OCI-LY1 (cell line): ENCODE measurements around the gene MPV17L2.
A peak's percentile ranks its signal among the peaks of the same experiment; 100 is the strongest.

Experiments used
- H2AFZ ChIP-seq: fragments of 200-600 bp; sonication (generic), shearing (Covaris generic); 2 replicates; pipeline ENCODE4 v1.6.0; 2014; ENCODE audit warnings: antibody characterized with exemption, mild to moderate bottlenecking, low read length
- H3F3A ChIP-seq: fragments of 200-600 bp; sonication (generic), shearing (Covaris generic); 2 replicates; pipeline ENCODE4 v1.6.0; 2014; ENCODE audit warnings: mild to moderate bottlenecking, antibody characterized with exemption, low read length, moderate library complexity; ENCODE audit not compliant: insufficient read depth
- H3K27ac ChIP-seq: fragments of 200-600 bp; sonication (generic); 2 replicates; pipeline ENCODE4 v1.5.1; 2014; ENCODE audit warnings: low read length, mixed run types, mild to moderate bottlenecking, low read depth; ENCODE audit not compliant: poor library complexity, severe bottlenecking
- H3K27me3 ChIP-seq: fragments of 200-600 bp; sonication (generic); 2 replicates; pipeline ENCODE4 v1.6.0; 2014; ENCODE audit warnings: antibody characterized with exemption, mild to moderate bottlenecking, low read length, moderate library complexity; ENCODE audit not compliant: insufficient read depth
- H3K36me3 ChIP-seq: fragments of 200-600 bp; sonication (generic); 2 replicates; pipeline ENCODE4 v1.6.1; 2014; ENCODE audit warnings: mild to moderate bottlenecking, antibody characterized with exemption, low read length, moderate library complexity, mixed read lengths; ENCODE audit not compliant: insufficient read depth
- H3K4me1 ChIP-seq: fragments of 200-600 bp; sonication (generic); 2 replicates; pipeline ENCODE4 v1.5.1; 2014; ENCODE audit warnings: mild to moderate bottlenecking, low read length, moderate library complexity; ENCODE audit not compliant: insufficient read depth, severe bottlenecking
- H3K4me2 ChIP-seq: fragments of 200-600 bp; sonication (generic), shearing (Covaris generic); 2 replicates; pipeline ENCODE4 v1.6.1; 2014; ENCODE audit warnings: low read length
- H3K4me3 ChIP-seq: fragments of 200-600 bp; sonication (generic); 2 replicates; pipeline ENCODE4 v1.5.1; 2014; ENCODE audit warnings: low read length, low read depth, mild to moderate bottlenecking, mixed read lengths; ENCODE audit not compliant: poor library complexity, severe bottlenecking
- H3K79me2 ChIP-seq: fragments of 200-600 bp; shearing (Covaris generic); 2 replicates; pipeline ENCODE4 v1.6.1; 2016; ENCODE audit warnings: mixed run types, low read length, mixed read lengths; ENCODE audit not compliant: insufficient read depth
- H3K9ac ChIP-seq: fragments of 200-600 bp; sonication (generic), shearing (Covaris generic); 2 replicates; pipeline ENCODE4 v1.6.1; 2014; ENCODE audit warnings: mild to moderate bottlenecking, low read length, mixed read lengths
- H3K9me2 ChIP-seq: fragments of 200-600 bp; sonication (generic), shearing (Covaris generic); 2 replicates; pipeline ENCODE4 v1.6.1; 2014; ENCODE audit warnings: low read depth, mild to moderate bottlenecking, low read length, mixed read lengths
- H3K9me3 ChIP-seq: fragments of 200-600 bp; shearing (Covaris generic); 2 replicates; pipeline ENCODE4 v1.6.1; 2014; ENCODE audit warnings: low read length, mixed read lengths
- H4K20me1 ChIP-seq: fragments of 200-600 bp; sonication (generic), shearing (Covaris generic); 2 replicates; pipeline ENCODE4 v1.6.0; 2016; ENCODE audit warnings: mild to moderate bottlenecking, low read length; ENCODE audit not compliant: insufficient read depth
- EZH2 ChIP-seq: fragments of 200-600 bp; sonication (generic), shearing (Covaris generic); IDR thresholded peaks from 2 replicates; pipeline ENCODE4 v1.8.0; 2017; ENCODE audit warnings: borderline replicate concordance, mixed run types, mild to moderate bottlenecking, antibody characterized with exemption, low read length, moderate library complexity, mixed read lengths
- TF ChIP-seq, protein P1 (sequence below): fragments of 200-600 bp; sonication (generic), shearing (Covaris generic); IDR thresholded peaks from 2 replicates; pipeline ENCODE4 v1.5.1; 2017; ENCODE audit warnings: mild to moderate bottlenecking, antibody characterized with exemption, low read length, moderate library complexity, mixed read lengths

Gene MPV17L2

DNA sequence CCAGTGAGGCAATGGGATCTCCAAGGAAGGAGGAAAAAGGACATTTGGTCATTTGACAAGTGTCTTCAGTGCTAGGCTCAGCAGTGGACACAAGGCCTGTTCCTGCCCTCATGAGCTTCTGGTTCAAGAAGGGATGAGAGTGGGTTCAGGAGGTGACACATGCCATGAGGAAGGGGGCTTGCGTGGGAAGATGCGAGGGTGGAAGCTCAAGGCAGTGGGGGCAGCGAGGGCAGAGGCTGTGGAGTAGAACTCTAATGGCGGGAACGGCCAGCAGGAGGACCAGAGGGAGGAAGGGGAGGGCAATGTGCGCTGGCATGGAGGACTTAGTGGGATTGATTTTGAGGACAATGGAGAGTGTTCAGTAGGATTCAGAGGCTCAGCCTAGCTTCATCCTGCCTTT lies 36.8 kb upstream of the MPV17L2 start:
- no peaks in the 10 kb centered on the region for H4K20me1 ChIP-seq
- H3F3A ChIP-seq = no peaks in the 10 kb centered on the region
- H3K36me3 ChIP-seq = peaks cover 10% of the 10 kb centered on the region; the same call in 1 of the 2 replicates
- H3K4me2 ChIP-seq = no peak overlapping the region
- H3K4me1 ChIP-seq = peaks cover 52% of the 10 kb centered on the region
- H3K27me3 ChIP-seq = no peaks in the 10 kb centered on the region
- H2AFZ ChIP-seq = no peak overlapping the region
- no peaks in the 10 kb centered on the region for H3K9me2 ChIP-seq
- TF ChIP-seq, protein P1, sequence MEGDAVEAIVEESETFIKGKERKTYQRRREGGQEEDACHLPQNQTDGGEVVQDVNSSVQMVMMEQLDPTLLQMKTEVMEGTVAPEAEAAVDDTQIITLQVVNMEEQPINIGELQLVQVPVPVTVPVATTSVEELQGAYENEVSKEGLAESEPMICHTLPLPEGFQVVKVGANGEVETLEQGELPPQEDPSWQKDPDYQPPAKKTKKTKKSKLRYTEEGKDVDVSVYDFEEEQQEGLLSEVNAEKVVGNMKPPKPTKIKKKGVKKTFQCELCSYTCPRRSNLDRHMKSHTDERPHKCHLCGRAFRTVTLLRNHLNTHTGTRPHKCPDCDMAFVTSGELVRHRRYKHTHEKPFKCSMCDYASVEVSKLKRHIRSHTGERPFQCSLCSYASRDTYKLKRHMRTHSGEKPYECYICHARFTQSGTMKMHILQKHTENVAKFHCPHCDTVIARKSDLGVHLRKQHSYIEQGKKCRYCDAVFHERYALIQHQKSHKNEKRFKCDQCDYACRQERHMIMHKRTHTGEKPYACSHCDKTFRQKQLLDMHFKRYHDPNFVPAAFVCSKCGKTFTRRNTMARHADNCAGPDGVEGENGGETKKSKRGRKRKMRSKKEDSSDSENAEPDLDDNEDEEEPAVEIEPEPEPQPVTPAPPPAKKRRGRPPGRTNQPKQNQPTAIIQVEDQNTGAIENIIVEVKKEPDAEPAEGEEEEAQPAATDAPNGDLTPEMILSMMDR = no peak
- TF ChIP-seq EZH2 = no peak
- no peak overlapping the region for H3K4me3 ChIP-seq
- H3K79me2 ChIP-seq = no peaks in the 10 kb centered on the region
- no peak overlapping the region for H3K9ac ChIP-seq
- no peaks in the 10 kb centered on the region for H3K9me3 ChIP-seq
- no peak overlapping the region for H3K27ac ChIP-seq

DNA sequence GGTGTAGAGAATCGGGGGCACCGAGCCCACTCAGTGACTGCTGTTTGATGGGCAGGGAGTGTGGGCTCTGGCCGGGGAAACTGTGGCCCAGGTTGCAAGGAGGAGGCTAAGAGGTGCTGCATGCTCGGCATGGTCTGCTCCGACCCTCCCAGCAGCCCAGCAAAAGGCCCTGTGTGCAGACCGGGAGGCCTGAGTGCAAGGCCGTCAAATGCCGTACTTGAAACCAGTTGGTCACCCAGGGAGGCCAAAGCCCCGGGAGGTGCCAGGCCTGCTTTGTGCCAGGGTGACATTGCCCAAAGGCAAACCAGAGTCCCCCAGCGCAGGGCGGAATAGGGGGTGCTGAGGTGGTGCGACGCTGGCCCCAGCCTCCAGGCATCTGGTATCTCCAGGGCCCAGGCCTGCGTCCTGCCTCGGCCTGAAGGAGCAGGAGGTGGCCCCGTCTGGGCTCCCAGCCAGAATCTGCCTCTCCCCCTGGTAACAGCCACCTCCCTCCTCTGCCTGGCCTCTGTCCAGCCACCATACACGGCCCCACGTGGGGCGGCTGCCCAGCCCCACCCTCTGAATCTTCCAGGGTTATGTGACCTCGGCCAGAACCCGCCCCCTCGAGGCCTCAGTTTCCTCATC lies 36.1 kb upstream of the MPV17L2 start:
- Histone ChIP-seq H3K27ac (peak overlapping the region; percentile 65), H3K79me2 (no peaks in the 10 kb centered on the region), H3K4me1 (peaks cover 51% of the 10 kb centered on the region), H3F3A (no peaks in the 10 kb centered on the region), H3K9me3 (no peaks in the 10 kb centered on the region), H3K9me2 (no peaks in the 10 kb centered on the region), H3K4me2 (peak overlapping the region; percentile 14; the same call in 1 of the 2 replicates), H3K9ac (no peak overlapping the region; the same call in 1 of the 2 replicates), H3K27me3 (no peaks in the 10 kb centered on the region), H2AFZ (no peak overlapping the region), H3K4me3 (no peak overlapping the region), H3K36me3 (peaks cover 13% of the 10 kb centered on the region; the same call in 1 of the 2 replicates), H4K20me1 (no peaks in the 10 kb centered on the region)
- TF ChIP-seq, protein P1 = no peak
- TF ChIP-seq EZH2 = no peak

DNA sequence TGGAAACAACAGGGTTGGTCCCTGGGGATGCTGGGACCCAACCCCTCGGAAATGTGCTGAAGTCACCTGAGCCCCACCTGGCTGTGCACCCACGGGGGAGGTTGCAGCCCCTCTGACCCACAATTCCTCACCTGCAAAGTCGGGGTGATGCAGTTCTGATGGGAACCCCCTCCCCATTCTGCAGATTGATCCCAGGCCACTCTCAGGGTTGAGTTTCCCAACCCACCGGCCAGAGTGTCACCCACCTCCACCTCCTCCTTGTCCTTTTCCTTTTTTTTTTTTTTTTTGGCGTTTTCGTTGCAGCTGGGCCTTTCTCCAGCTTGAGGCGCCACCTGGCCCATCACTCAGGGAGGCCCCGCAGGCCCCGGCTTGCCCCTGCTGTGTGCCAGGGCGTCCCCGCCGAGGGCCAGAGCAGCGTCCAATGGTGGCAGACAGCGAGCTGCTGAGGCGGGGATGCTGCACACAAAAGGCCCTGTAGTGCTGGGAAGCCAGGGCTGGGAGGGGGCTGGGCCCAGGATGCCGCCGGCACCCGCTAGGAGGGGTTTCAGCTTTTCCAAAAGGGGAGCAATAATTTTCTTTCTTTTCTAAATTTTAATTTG lies 35.5 kb upstream of the MPV17L2 start:
- H3K79me2 ChIP-seq = no peaks in the 10 kb centered on the region
- peaks cover 51% of the 10 kb centered on the region for H3K4me1 ChIP-seq
- peak overlapping the region; percentile 65 for H3K27ac ChIP-seq
- no peaks in the 10 kb centered on the region for H3K9me2 ChIP-seq
- no peaks in the 10 kb centered on the region for H3K9me3 ChIP-seq
- H2AFZ ChIP-seq = no peak overlapping the region
- peak overlapping the region; percentile 14; the same call in 1 of the 2 replicates for H3K4me2 ChIP-seq
- H4K20me1 ChIP-seq = no peaks in the 10 kb centered on the region
- peaks cover 19% of the 10 kb centered on the region; the same call in 1 of the 2 replicates for H3K36me3 ChIP-seq
- no peaks in the 10 kb centered on the region for H3F3A ChIP-seq
- H3K4me3 ChIP-seq = no peak overlapping the region
- TF ChIP-seq EZH2 = no peak
- TF ChIP-seq, protein P1 = no peak
- H3K27me3 ChIP-seq = no peaks in the 10 kb centered on the region
- H3K9ac ChIP-seq = no peak overlapping the region; the same call in 1 of the 2 replicates
